CD14-positive monocyte (primary cell): ENCODE data around the gene GPS2. TPM values are rescaled to one million over a fixed set of nuclear protein-coding genes. Genes with fewer than 3 reads are reported as not detected.

ENCODE experiments used
- DNase-seq, 3 donors: peaks; one replicate each; pipeline ENCODE4 v3.0.0-alpha.2; 2011 to 2022
- H2AFZ ChIP-seq: 2 replicates; pipeline ENCODE4 v1.6.0; 2012; ENCODE audit warnings: mild to moderate bottlenecking, low read depth, low read length, inconsistent platforms; ENCODE audit not compliant: insufficient read depth, poor library complexity, severe bottlenecking
- H3K27ac ChIP-seq, 2 donors: 1 replicate in 1 of 2; 2 replicates in 1 of 2; pipeline ENCODE4 v1.5.1; 2012 to 2013; ENCODE audit warnings: low read length in 2 of 2, control low read depth in 1 of 2, inconsistent platforms in 1 of 2, low read depth in 1 of 2, mild to moderate bottlenecking in 1 of 2
- H3K27me3 ChIP-seq, 2 donors: one replicate each; pipeline versions ENCODE4 v1.6.0 to v1.6.1; 2011 to 2013; ENCODE audit warnings: low read length in 2 of 2; ENCODE audit not compliant: control insufficient read depth in 2 of 2, insufficient read depth in 2 of 2
- H3K36me3 ChIP-seq, 2 donors: replicated peaks in 1 of 2; 1 replicate in 1 of 2; 2 replicates in 1 of 2; pipeline versions ENCODE4 v1.5.1 to v1.6.1; 2012 to 2013; ENCODE audit warnings: low read length in 2 of 2, control low read depth in 1 of 2, inconsistent platforms in 1 of 2, mild to moderate bottlenecking in 1 of 2; ENCODE audit not compliant: insufficient read depth in 2 of 2, control insufficient read depth in 1 of 2
- H3K4me1 ChIP-seq, 2 donors: 1 replicate in 1 of 2; 2 replicates in 1 of 2; pipeline versions ENCODE4 v1.5.1 to v1.6.1; 2012 to 2013; ENCODE audit warnings: low read length in 2 of 2, control low read depth in 1 of 2, inconsistent platforms in 1 of 2, mild to moderate bottlenecking in 1 of 2, moderate library complexity in 1 of 2; ENCODE audit not compliant: insufficient read depth in 2 of 2, control insufficient read depth in 1 of 2
- H3K4me2 ChIP-seq: replicated peaks from 2 replicates; pipeline ENCODE3; 2012; ENCODE audit warnings: low read length, moderate library complexity, mild to moderate bottlenecking; ENCODE audit not compliant: poor library complexity, severe bottlenecking; ENCODE audit errors: extremely low read depth
- H3K4me3 ChIP-seq, 3 experiments: fragments of 200-600 bp in 1 of 3; sonication (generic) in 1 of 3; replicated peaks in 1 of 3; 1 replicate in 2 of 3; 2 replicates in 1 of 3; pipeline ENCODE4 v1.5.1; 2011 to 2013; ENCODE audit warnings: low read length in 3 of 3, mild to moderate bottlenecking in 3 of 3, control low read depth in 2 of 3, low read depth in 2 of 3, inconsistent platforms in 1 of 3, moderate library complexity in 1 of 3
- H3K79me2 ChIP-seq: 2 replicates; pipeline ENCODE4 v1.6.0; 2012; ENCODE audit warnings: mild to moderate bottlenecking, control low read depth, inconsistent platforms, low read length, moderate library complexity; ENCODE audit not compliant: insufficient read depth
- H3K9ac ChIP-seq: 2 replicates; pipeline ENCODE4 v1.6.0; 2017; ENCODE audit warnings: low read length, mild to moderate bottlenecking; ENCODE audit not compliant: insufficient read depth, poor library complexity, severe bottlenecking
- H3K9me3 ChIP-seq, 2 donors: replicated peaks in 1 of 2; 1 replicate in 1 of 2; 2 replicates in 1 of 2; pipeline versions ENCODE4 v1.5.1 to v1.6.1; 2012 to 2013; ENCODE audit warnings: low read length in 2 of 2, control low read depth in 1 of 2; ENCODE audit not compliant: control insufficient read depth in 1 of 2, insufficient read depth in 1 of 2
- H4K20me1 ChIP-seq: 2 replicates; pipeline ENCODE4 v1.6.0; 2012; ENCODE audit warnings: mild to moderate bottlenecking, low read length, control low read depth, moderate library complexity; ENCODE audit not compliant: insufficient read depth
- H3K27ac Mint-ChIP-seq, 7 donors: one replicate each; pipeline ENCODE4 v1.8.0; 2020; ENCODE audit warnings: mild to moderate bottlenecking in 7 of 7, mixed read lengths in 7 of 7, moderate library complexity in 6 of 7, inconsistent platforms in 2 of 7
- H3K27me3 Mint-ChIP-seq, 3 donors: one replicate each; pipeline ENCODE4 v1.8.0; 2021 to 2022; ENCODE audit warnings: low read depth in 3 of 3, mild to moderate bottlenecking in 3 of 3, mixed read lengths in 3 of 3, moderate library complexity in 3 of 3, inconsistent platforms in 1 of 3
- H3K36me3 Mint-ChIP-seq, 2 donors: one replicate each; pipeline ENCODE4 v1.8.0; 2020; ENCODE audit warnings: mixed read lengths in 2 of 2, inconsistent platforms in 1 of 2, mild to moderate bottlenecking in 1 of 2
- H3K4me1 Mint-ChIP-seq: one replicate; pipeline ENCODE4 v1.8.0; 2020; ENCODE audit warnings: mild to moderate bottlenecking, mixed read lengths
- H3K4me3 Mint-ChIP-seq, 2 donors: one replicate each; pipeline ENCODE4 v1.8.0; 2020; ENCODE audit warnings: mild to moderate bottlenecking in 2 of 2, mixed read lengths in 2 of 2, moderate library complexity in 1 of 2
- H3K9me3 Mint-ChIP-seq, 7 donors: one replicate each; pipeline ENCODE4 v1.8.0; 2020 to 2022; ENCODE audit warnings: mixed read lengths in 7 of 7, mild to moderate bottlenecking in 6 of 7, moderate library complexity in 6 of 7, inconsistent platforms in 2 of 7
- WGBS: methylation state at CpG from one replicate; pipeline ENCODE4 v1.1.5; 2013; ENCODE audit warnings: missing lambda C conversion rate; ENCODE audit not compliant: insufficient coverage; 5-methylcytosine and 5-hydroxymethylcytosine counted together
- intact Hi-C, 2 donors: fragments of 100-400 bp; cut with micrococcal nuclease; formaldehyde crosslinking; loops; one replicate each; pipeline versions ENCODE4 v1.15.0 to v1.15.1; 2023
- polyA plus RNA-seq, 3 donors: library from polyadenylated mRNA; depleted of rRNA in 1 of 3; unstranded in 2 of 3; stranded (reverse) in 1 of 3; fragments of 300-500 nt in 2 of 3; fragments of >200 nt in 1 of 3; fragmentation: Illumina TruSeq in 2 of 3; gene quantifications; 1 replicate in 2 of 3; 2 replicates in 1 of 3; pipeline ENCODE4 v1.2.3, GENCODE V29; 2012 to 2021
- TF ChIP-seq, protein P1 (sequence below): fragments of 200-600 bp; IDR thresholded peaks from one replicate; pipeline ENCODE4 v1.8.0; 2022; ENCODE audit warnings: antibody characterized with exemption, mild to moderate bottlenecking

The GPS2 gene
- polyA plus RNA-seq, 3 donors: 53.5 to 162 (median 59.6) TPM

DNA sequence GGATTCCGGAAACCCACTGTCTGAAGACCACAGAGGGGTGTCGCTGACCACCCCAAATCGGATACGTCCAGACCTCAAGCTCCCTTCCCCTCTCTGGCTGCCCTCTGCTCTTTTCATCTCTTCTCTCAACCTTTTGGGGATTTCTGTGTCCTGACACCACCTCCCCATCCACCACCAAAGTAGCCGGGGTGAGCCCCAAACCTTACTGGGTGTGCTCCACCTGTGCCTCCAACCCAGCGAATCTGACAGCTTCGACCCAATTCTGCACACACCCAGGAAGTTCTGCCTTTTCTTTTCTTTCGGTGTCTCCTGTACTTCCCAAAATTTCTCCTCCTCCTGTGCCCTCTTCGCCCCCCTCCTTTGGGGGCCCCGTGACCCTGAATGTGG lies 37.3 kb upstream of the GPS2 start:
- WGBS: 23% methylated on average over 10 of the region's 10 CpGs
- peak overlapping the region; percentile 55 to 81 for H3K27ac ChIP-seq
- no peaks in the 10 kb centered on the region for H3K27me3 ChIP-seq
- no peaks in the 10 kb centered on the region for H3K79me2 ChIP-seq
- peak overlapping the region; percentile 64 to 90 (median 86) for H3K27ac Mint-ChIP-seq
- DNase-seq: no peak
- H3K4me3 ChIP-seq: peak overlapping the region; percentile 76 to 90 (median 88)
- H3K4me3 Mint-ChIP-seq: peak overlapping the region; percentile 89 to 94
- H3K9ac ChIP-seq: peak overlapping the region; percentile 83
- peak overlapping the region; percentile 91 for H3K4me2 ChIP-seq
- TF ChIP-seq, protein P1, sequence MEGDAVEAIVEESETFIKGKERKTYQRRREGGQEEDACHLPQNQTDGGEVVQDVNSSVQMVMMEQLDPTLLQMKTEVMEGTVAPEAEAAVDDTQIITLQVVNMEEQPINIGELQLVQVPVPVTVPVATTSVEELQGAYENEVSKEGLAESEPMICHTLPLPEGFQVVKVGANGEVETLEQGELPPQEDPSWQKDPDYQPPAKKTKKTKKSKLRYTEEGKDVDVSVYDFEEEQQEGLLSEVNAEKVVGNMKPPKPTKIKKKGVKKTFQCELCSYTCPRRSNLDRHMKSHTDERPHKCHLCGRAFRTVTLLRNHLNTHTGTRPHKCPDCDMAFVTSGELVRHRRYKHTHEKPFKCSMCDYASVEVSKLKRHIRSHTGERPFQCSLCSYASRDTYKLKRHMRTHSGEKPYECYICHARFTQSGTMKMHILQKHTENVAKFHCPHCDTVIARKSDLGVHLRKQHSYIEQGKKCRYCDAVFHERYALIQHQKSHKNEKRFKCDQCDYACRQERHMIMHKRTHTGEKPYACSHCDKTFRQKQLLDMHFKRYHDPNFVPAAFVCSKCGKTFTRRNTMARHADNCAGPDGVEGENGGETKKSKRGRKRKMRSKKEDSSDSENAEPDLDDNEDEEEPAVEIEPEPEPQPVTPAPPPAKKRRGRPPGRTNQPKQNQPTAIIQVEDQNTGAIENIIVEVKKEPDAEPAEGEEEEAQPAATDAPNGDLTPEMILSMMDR: no peak
- H3K9me3 Mint-ChIP-seq: peaks cover 0 to 2% (median 0%) of the 10 kb centered on the region in 7 donors
- no peaks in the 10 kb centered on the region for H3K9me3 ChIP-seq
- H3K36me3 ChIP-seq: peaks cover 12 to 15% of the 10 kb centered on the region in 2 donors
- peak overlapping the region; percentile 88 for H2AFZ ChIP-seq
- peaks cover 13 to 17% of the 10 kb centered on the region in 2 donors for H3K36me3 Mint-ChIP-seq
- H4K20me1 ChIP-seq: peaks cover 31% of the 10 kb centered on the region
- peaks cover 40% of the 10 kb centered on the region for H3K4me1 Mint-ChIP-seq
- H3K4me1 ChIP-seq: peaks cover 28 to 54% of the 10 kb centered on the region in 2 donors
- intact Hi-C loops: loop anchor here (5.0 to 10.0 kb wide), 3 partner anchors 40 to 212 kb away; partner anchors contain the start of genes PLSCR3 (in 1 of the 2), POLR2A (in 1 of the 2), SENP3 (in 1 of the 2) and SLC35G6 (in 1 of the 2)
- H3K27me3 Mint-ChIP-seq: peaks cover 3 to 6% (median 3%) of the 10 kb centered on the region in 3 donors

DNA sequence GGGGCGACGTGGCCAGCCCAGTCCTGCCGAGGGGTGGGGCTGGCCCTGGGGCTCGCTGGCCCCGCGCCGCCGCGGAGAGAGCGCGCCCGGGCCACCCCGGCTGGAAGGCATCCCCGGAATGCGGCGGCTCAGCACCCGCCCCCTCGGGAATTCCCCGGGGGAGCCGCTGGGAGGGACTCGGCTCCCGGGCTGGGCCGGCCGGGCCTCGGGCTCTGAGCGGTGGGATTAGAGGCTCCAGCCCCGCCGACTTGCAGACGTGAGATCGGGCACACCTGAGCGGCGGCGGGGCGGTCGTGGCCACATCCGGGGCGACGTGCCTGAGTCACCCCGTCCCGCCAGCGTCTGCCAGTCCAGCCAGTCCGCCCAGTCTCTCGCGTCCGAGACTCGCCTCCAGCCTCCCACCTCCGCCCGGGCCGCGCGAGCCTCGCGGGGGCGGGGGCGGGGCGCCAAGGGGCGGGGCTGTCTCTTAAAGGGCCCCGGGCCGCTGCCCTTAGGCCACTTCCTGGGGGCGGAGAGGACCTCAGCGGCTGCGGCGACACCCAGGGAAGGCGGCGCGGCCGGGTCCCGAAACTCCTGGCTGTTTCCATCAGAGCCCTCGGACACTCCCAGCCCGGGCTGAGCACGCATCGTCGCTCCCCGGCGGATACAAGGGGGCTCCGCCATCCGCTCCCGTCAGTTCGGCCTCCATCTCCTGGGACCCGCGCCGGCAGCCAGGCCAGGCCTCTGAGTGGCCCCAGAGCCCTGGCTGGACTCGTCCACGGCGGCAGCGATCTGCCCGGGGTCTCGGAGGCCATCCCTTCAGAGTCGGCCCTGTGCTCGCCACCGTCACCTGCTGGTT lies 36.7 kb upstream of the GPS2 start, which contains the start of gene KCTD11:
Gene KCTD11, plus strand, starts transcription at position 498 of the 838 bp plus-strand sequence.
- H3K36me3 ChIP-seq: peaks cover 18 to 21% of the 10 kb centered on the region in 2 donors
- Mint-ChIP-seq H3K27me3 (peaks cover 3 to 5% (median 3%) of the 10 kb centered on the region in 3 donors), H3K4me3 (peak within 1 kb of the TSS; percentile 89 to 94), H3K27ac (peak within 1 kb of the TSS; percentile 70 to 90 (median 87)), H3K9me3 (peaks cover 0 to 2% (median 0%) of the 10 kb centered on the region in 7 donors), H3K36me3 (peaks cover 18 to 22% of the 10 kb centered on the region in 2 donors), H3K4me1 (peaks cover 40% of the 10 kb centered on the region)
- H4K20me1 ChIP-seq: peaks cover 35% of the 10 kb centered on the region
- WGBS: under 1% methylated on average over 91 of the region's 91 CpGs
- H3K4me2 ChIP-seq: peak within 1 kb of the TSS; percentile 91
- H3K27ac ChIP-seq: peak within 1 kb of the TSS; percentile 55 to 81
- DNase-seq: peak; percentile 66 to 76 (median 74)
- no peaks in the 10 kb centered on the region for H3K9me3 ChIP-seq
- TF ChIP-seq, protein P1: peak; percentile 26
- H3K27me3 ChIP-seq: no peaks in the 10 kb centered on the region
- peak within 1 kb of the TSS; percentile 83 for H3K9ac ChIP-seq
- H3K4me3 ChIP-seq: peak within 1 kb of the TSS; percentile 76 to 90 (median 88)
- peak within 1 kb of the TSS; percentile 88 for H2AFZ ChIP-seq
- H3K4me1 ChIP-seq: peaks cover 28 to 54% of the 10 kb centered on the region in 2 donors
- intact Hi-C loops: loop anchor here (5.0 to 10.0 kb wide), 3 partner anchors 40 to 213 kb away; partner anchors contain the start of genes PLSCR3 (in 1 of the 2), POLR2A (in 1 of the 2), SENP3 (in 1 of the 2) and SLC35G6 (in 1 of the 2)
- H3K79me2 ChIP-seq: no peaks in the 10 kb centered on the region
